GM19372 (cell line): ENCODE data around the gene TTC1.
"Not testable (repeated sequence)": the region's sequence is repeated elsewhere in the genome, so short reads cannot be mapped to it uniquely, and the experiment has no call there.

Experiments used
- ATAC-seq: cut with Tn5 transposase; IDR thresholded peaks from one replicate; pipeline ENCODE4 v1.9.1; 2021; ENCODE audit warnings: mild to moderate bottlenecking, low read depth, moderate library complexity; ENCODE audit not compliant: unreplicated experiment

TTC1 gene

GRCh38 chr5:160036884-160037283, 27.9 kb downstream of the TTC1 start:
- no peak for ATAC-seq

GRCh38 chr5:160039810-160040470, 31.0 kb downstream of the TTC1 start:
- no peak for ATAC-seq

- ATAC-seq, result no peak
Measured at GRCh38 chr5:160040471-160040835, 31.5 kb downstream of the TTC1 start.

GRCh38 chr5:160042671-160043070, 33.7 kb downstream of the TTC1 start:
- no peak for ATAC-seq

GRCh38 chr5:160044391-160044804, 35.5 kb downstream of the TTC1 start:
- no peak for ATAC-seq

- ATAC-seq, result no peak
Measured at GRCh38 chr5:160044967-160045366, 36.0 kb downstream of the TTC1 start.

- ATAC-seq, result no peak
Measured at GRCh38 chr5:160047423-160047822, 38.5 kb downstream of the TTC1 start.

GRCh38 chr5:160048131-160048530, 39.2 kb downstream of the TTC1 start:
- no peak for ATAC-seq

GRCh38 chr5:160049099-160049498, 40.2 kb downstream of the TTC1 start:
- no peak for ATAC-seq

GRCh38 chr5:160054047-160054446, 45.1 kb downstream of the TTC1 start:
- ATAC-seq, result no peak

- no peak for ATAC-seq
Measured at GRCh38 chr5:160054831-160055230, 45.9 kb downstream of the TTC1 start.

GRCh38 chr5:160057256-160057655, 48.3 kb downstream of the TTC1 start:
- ATAC-seq, result no peak

GRCh38 chr5:160060001-160060400, 51.1 kb downstream of the TTC1 start:
- no peak for ATAC-seq

- no peak for ATAC-seq
Measured at GRCh38 chr5:160061770-160062169, 52.8 kb downstream of the TTC1 start.

- no peak for ATAC-seq
Measured at GRCh38 chr5:160064417-160064810, 55.5 kb downstream of the TTC1 start.

GRCh38 chr5:160064995-160065614, 56.2 kb downstream of the TTC1 start:
- ATAC-seq, result no peak

GRCh38 chr5:160069120-160069519, 60.2 kb downstream of the TTC1 start:
- not testable (repeated sequence) for ATAC-seq

- no peak for ATAC-seq
Measured at GRCh38 chr5:160071516-160071915, 62.6 kb downstream of the TTC1 start.

- ATAC-seq, result no peak
Measured at GRCh38 chr5:160071916-160072315, 63.0 kb downstream of the TTC1 start.

- no peak for ATAC-seq
Measured at GRCh38 chr5:160075073-160075472, 66.1 kb downstream of the TTC1 start.

- ATAC-seq, result no peak
Measured at GRCh38 chr5:160076997-160077396, 68.1 kb downstream of the TTC1 start.

GRCh38 chr5:160079753-160080152, 70.8 kb downstream of the TTC1 start:
- no peak for ATAC-seq
